GM13977 (cell line): Measurements from ENCODE around the gene CPSF7.

Source experiments
- DNase-seq: peaks from one replicate; pipeline ENCODE4 v3.0.0; 2012; ENCODE audit warnings: low spot score
- CTCF ChIP-seq: IDR thresholded peaks from 2 replicates; pipeline ENCODE4 v1.5.1; 2012; ENCODE audit warnings: mild to moderate bottlenecking, control low read depth; ENCODE audit not compliant: insufficient read depth; ENCODE audit errors: extremely low read depth, missing control alignments
- in situ Hi-C: fragments of 300-500 bp; cut with MboI; formaldehyde crosslinking; loops from one replicate; pipeline ENCODE4 v1.12.0; 2022; ENCODE audit warnings: low sequenced_read_pairs, low pct_unique_long_range_greater_than_20kb, mixed read lengths, inconsistent platforms; ENCODE audit not compliant: unreplicated experiment

CPSF7 gene

GRCh38 chr11:61378713-61379313 is 51.0 kb downstream of the CPSF7 start:
- no peak for TF ChIP-seq CTCF
- DNase-seq: no peak
- in situ Hi-C loops: no loop called here

GRCh38 chr11:61377461-61378160 is 52.2 kb downstream of the CPSF7 start:
- DNase-seq: no peak
- in situ Hi-C loops: no loop called here
- no peak for TF ChIP-seq CTCF

GRCh38 chr11:61375761-61376108 is 54.0 kb downstream of the CPSF7 start:
- no peak for TF ChIP-seq CTCF
- in situ Hi-C loops: no loop called here
- no peak for DNase-seq

GRCh38 chr11:61372659-61373420 is 56.9 kb downstream of the CPSF7 start:
- TF ChIP-seq CTCF: no peak
- in situ Hi-C loops: no loop called here
- DNase-seq: no peak

GRCh38 chr11:61370349-61371005 is 59.3 kb downstream of the CPSF7 start:
- in situ Hi-C loops: no loop called here
- no peak for DNase-seq
- peak; percentile 17 for TF ChIP-seq CTCF
